HG03457 (cell line): ENCODE data around the gene GOLGA2.
A peak's percentile ranks its signal among the peaks of the same experiment; 100 is the strongest.
"Not testable (repeated sequence)": the region's sequence is repeated elsewhere in the genome, so short reads cannot be mapped to it uniquely, and the experiment has no call there.

Experiments used
- ATAC-seq: cut with Tn5 transposase; IDR thresholded peaks from one replicate; pipeline ENCODE4 v1.9.1; 2021; ENCODE audit warnings: moderate number of reproducible peaks; ENCODE audit not compliant: unreplicated experiment

GOLGA2 gene

DNA sequence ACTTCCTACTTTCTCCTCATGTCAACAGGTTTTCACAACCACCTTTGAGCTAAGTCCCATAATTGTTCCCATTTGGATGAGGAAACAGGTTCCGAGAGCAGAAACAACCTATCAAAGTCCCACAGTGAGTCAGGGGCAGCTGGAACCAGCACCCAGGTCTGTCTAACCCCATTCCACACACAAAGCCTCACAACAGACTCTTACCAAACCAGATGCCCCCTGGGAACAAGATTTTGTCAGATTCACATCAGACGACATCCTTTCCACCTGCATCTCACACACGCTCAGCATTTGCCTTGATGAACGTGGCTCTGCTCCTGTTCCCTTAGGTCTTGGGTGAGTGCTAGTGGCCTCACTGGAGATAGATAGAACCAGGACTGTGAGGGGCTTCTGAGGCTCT is 17.3 kb upstream of the GOLGA2 start:
- no peak for ATAC-seq

GRCh38 chr9:128292009-128292408 is 16.2 kb upstream of the GOLGA2 start:
- ATAC-seq: no peak

GRCh38 chr9:128288273-128289004 is 12.6 kb upstream of the GOLGA2 start:
- no peak for ATAC-seq

GRCh38 chr9:128286440-128286839 is 10.6 kb upstream of the GOLGA2 start:
- ATAC-seq: no peak

DNA sequence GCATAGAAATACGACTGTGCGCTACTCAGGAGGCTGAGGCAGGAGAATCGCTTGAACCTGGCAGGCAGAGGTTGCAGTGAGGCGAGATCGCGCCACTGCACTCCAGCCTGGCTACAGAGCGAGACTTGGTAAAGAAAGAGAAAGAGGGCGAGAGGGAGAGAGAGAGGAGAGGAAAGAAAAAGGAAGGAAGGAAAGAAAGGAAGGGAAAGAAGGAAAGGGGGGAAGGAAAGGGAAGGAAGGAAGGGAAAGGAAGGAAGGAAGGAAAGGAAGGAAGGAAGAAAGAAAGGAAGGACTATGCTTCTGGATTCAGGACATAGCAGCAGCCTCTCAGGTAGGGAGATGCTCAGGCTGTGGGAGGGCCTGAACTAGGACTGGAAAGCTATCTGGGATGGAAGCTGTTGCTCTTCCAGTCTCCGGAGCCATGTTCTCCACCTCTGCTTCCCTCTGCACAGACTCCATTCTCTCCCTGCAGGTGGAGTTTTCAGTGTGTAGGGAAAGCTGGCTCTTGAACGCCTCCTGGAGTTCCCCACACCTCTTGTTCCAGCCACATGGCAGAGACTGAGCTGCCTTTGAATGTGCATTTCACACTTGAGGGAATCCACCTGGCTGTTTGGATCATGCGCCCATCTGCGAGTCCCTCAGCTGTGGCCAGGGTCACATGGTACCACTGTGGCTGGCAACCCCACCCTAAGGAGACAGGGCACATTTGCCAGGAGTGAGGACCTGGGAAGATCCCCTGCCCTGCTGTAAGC is 9.4 kb upstream of the GOLGA2 start:
- ATAC-seq: no peak

DNA sequence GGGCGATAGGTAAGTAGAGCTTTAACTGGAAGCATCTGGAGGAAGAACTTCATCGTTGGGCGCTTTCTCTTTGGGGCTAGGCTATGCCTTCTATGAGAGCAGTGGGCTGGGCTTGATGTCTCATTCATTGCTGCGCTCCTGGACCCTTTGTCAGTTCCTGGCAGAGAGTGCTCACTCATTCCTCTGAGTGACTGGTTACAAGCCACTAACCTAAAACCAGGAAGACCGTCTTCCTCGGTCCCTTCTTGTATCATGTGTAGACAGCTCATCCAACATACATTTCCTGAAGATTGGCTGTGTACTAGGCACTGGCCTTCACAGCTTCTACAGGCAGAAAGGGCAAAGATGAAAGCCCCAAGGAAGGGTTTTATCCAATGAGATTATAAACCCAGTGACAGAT is 6.7 kb upstream of the GOLGA2 start:
- no peak for ATAC-seq

- ATAC-seq: no peak
Observed at GRCh38 chr9:128280084-128280622, 4.3 kb upstream of the GOLGA2 start.

DNA sequence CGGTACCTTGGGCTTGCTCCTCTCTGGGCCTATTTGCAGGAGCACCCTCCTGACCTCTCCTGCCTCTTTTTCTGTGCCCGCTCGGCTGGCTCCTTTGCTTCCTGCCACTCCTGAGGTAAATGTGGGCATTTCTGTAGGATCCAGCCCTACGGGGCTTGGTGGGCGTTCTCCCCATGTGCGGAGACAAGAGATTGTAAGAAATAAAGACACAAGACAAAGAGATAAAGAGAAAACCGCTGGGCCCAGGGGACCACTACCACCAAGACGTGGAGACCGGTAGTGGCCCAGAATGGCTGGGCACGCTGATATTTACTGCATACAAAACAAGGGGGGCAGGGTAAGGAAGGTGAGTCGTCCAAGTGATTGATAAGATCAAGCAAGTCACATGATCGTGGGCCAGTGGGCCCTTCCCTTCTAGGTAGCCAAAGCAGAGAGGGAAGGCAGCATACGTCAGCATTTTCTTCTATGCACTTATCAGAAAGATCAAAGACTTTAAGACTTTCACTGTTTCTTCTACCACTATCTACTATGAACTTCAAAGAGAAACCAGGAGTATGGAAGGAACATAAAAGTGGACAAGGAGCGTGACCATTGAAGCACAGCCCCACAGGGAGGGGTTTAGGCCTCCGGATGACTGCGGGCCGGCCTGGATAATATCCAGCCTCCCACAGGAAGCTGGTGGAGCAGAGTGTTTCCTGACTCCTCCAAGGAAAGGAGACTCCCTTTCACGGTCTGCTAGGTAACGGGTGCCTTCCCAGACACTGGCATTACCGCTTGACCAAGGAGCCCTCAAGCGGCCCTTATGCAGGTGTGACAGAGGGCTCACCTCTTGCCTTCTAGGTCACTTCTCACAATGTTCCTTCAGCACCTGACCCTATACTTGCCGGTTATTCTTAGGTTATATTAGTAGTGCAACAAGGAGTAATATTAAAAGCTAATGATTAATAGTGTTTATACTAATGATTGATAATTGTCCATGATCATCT is 3.6 kb upstream of the GOLGA2 start:
- not testable (repeated sequence) for ATAC-seq

DNA sequence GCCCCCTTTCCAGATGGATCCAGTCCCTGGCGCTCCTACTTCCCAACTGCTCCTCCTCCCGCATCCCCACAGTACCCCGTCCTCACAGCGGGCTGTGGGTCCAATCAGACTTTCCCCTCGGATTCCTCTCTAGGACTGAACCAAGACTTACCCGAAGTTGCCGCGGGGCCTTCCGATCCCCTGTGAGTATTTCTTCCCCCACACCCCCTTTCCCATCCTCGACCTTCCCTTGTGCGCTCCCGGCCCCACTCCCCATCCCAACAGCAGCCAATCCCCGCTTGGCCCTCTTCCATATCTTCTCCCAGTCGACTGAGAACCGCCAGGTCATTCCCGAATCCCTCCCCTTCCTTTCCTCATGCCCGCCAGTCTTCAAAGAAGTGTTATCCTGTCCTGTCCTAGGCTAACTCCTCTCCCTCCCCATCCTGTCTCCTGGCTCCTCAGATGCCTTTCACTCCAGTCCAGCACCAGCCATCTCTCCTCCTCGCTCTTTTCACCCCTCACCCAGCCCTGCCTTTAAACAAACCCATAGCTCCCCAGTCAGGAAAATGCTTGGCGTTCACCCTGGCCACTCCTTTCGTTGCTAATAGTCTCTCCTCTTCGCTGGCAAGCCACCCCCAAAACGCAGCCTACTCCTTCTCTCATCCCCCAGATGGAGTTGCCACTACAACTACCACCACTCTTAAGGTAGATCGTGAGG is 915 bp upstream of the GOLGA2 start:
- no peak for ATAC-seq

- peak; percentile 90 for ATAC-seq
Observed at GRCh38 chr9:128276008-128276573, 284 bp upstream of the GOLGA2 start, which contains the start of gene SWI5. TSS of gene SWI5 (plus strand) at chr9:128276276.

DNA sequence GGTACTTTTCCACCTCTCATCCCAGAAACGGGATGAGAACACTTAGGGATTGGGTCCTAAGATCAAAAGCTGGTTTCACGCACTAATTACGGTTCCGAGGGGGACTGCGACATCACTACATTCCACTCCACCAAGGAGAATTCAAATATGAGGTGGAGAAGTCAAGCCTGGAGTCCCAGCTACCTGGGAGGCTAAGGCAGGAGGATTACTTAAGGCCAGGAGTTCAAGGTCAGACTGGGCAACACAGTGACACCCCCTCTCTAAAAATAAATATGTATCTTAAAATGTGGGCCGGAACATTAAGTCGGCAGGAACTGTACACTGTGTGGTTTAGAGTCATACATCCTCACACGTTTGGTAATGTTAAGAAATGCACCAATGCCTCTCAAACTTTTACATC is 1.6 kb downstream of the GOLGA2 start:
- ATAC-seq: no peak

- ATAC-seq: no peak
Observed at GRCh38 chr9:128271512-128271911, 4.3 kb downstream of the GOLGA2 start.

DNA sequence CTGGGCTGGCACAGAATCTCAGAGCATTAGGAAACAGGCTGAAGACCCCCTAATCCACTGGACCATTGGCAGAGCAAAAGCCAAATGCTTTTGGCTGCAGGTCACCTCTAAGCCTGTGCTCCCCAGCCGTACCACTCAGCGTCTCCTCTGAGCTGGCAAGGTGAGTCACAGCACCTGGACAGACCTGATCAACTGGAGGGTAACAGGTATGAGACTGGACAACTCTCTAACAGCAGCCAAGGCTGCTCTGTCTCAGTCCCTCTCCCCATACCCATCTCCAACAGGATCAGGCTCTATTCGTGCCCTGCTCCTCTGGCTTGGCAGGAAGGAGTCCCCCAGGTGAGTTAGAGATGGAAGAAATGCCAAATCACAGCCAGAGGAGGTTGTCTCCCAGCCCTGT is 4.7 kb downstream of the GOLGA2 start:
- no peak for ATAC-seq

GRCh38 chr9:128266868-128267590 is 8.8 kb downstream of the GOLGA2 start:
- no peak for ATAC-seq

DNA sequence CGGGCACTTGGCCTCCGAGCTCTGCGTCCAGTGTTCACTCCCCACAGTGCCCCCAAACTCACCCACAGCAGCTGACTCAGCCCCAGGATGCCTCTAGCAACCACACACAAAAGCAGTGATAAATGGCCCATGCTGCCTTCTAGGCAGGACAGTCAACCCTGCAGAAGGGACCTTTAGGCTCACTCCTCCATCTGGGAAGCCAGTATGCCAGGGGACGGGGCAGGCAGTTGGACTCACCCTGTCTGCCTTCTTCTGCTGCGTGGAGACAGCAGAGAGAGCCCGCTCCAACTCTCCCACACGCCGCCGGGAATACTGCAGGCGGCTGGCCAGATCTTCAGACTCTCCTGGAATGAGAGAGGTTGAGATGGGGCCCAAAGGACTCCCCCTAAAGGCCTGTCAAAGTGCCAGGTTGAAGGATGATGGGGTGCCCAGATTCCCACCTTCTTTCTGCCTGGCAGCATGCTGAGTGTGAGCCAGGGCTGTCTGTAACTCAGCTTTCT is 10.4 kb downstream of the GOLGA2 start:
- no peak for ATAC-seq

GRCh38 chr9:128262687-128263086 is 13.1 kb downstream of the GOLGA2 start:
- ATAC-seq: no peak

- ATAC-seq: no peak
Observed at GRCh38 chr9:128260340-128260739, 15.5 kb downstream of the GOLGA2 start.

- no peak for ATAC-seq
Observed at GRCh38 chr9:128259156-128259555, 16.7 kb downstream of the GOLGA2 start.

DNA sequence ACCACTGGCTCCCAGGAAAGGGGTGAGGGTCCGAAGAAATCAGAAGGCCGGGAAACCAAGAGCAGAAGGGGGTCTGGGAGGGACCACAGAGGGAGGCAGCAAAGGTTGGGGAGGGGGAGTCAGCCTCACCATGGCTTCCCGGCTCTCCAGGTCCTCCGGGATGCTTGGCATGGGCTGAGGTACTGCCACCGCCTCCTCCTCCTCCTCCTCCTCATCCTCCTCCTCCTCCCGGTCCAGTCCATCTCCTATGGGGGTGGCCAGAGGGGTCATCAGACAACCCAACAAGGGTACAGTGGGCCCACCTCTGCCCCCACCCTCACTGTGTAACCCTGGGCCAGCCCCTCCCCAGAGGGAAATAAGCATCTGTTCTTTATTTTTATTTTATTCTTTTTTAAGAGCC is 17.5 kb downstream of the GOLGA2 start:
- ATAC-seq: no peak
